AG04450 (cell line): ENCODE data around the gene LRP3. TPM values are rescaled to one million over a fixed set of nuclear protein-coding genes. Genes with fewer than 3 reads are reported as not detected.
"Not testable (repeated sequence)": the region's sequence is repeated elsewhere in the genome, so short reads cannot be mapped to it uniquely, and the experiment has no call there.

Experiments used
- CTCF ChIA-PET: fragments of 300-600, 350-600 bp; formaldehyde crosslinking; extraction: SDS; loops from one replicate; lab custom pipeline; 2022; ENCODE audit warnings: antibody characterized with exemption, inconsistent platforms; lab: Charles Lee
- POLR2A ChIA-PET: fragments of 350-600 bp; formaldehyde crosslinking; extraction: SDS; loops from one replicate; lab custom pipeline; 2021; ENCODE audit warnings: antibody characterized with exemption, inconsistent platforms; lab: Yijun Ruan, JAX
- DNase-seq: peaks from one replicate; pipeline ENCODE4 v3.0.0-alpha.2; 2011; ENCODE audit warnings: low read depth, low spot score
- H3K27ac ChIP-seq: one replicate; pipeline ENCODE4 v1.5.1; 2012; ENCODE audit warnings: low read depth, low read length, control low read depth
- H3K27me3 ChIP-seq: one replicate; pipeline ENCODE4 v1.6.0; 2012; ENCODE audit warnings: low read length; ENCODE audit not compliant: control insufficient read depth, insufficient read depth
- H3K4me3 ChIP-seq: 2 replicates; pipeline ENCODE4 v1.5.1; 2011; ENCODE audit warnings: mild to moderate bottlenecking, low read depth, low read length, control low read depth
- H3K9me3 ChIP-seq: 2 replicates; pipeline ENCODE4 v1.5.1; 2012; ENCODE audit warnings: low read length; ENCODE audit not compliant: control insufficient read depth, insufficient read depth
- CTCF ChIP-seq: IDR thresholded peaks from 2 replicates; pipeline ENCODE4 v1.5.1; 2011; ENCODE audit warnings: low read depth, low read length, control low read depth, inconsistent platforms
- polyA plus RNA-seq: library from polyadenylated mRNA; depleted of rRNA; stranded (reverse); fragments of >200 nt; gene quantifications from 2 replicates; pipeline ENCODE4 v1.2.3, GENCODE V29; 2011

LRP3 gene
- polyA plus RNA-seq, 1 experiment, result 9.5 TPM

GRCh38 chr19:33177417-33177979, 16.6 kb upstream of the LRP3 start:
- TF ChIP-seq CTCF, result peak; percentile 60
- POLR2A ChIA-PET, result interaction anchor here (0.6 to 1.5 kb wide), 5 partner anchors 25 to 1500 kb away, joined by 3 to 12 read pairs (median 5); partner anchors contain the start of genes KCTD15 and ZNF302
- no peak for DNase-seq

GRCh38 chr19:33186431-33187182, 7.5 kb upstream of the LRP3 start:
- ChIA-PET CTCF (interaction anchor here (0.7 to 5.0 kb wide), 2 partner anchors 42 to 61 kb away, joined by 9 to 74 read pairs; no protein-coding TSS in a partner anchor), POLR2A (no interaction called here)
- H3K4me3 ChIP-seq, result no peak overlapping the region
- no peak for DNase-seq
- H3K27me3 ChIP-seq, result peaks cover 12% of the 10 kb centered on the region
- H3K27ac ChIP-seq, result no peak overlapping the region
- no peak for TF ChIP-seq CTCF
- H3K9me3 ChIP-seq, result no peaks in the 10 kb centered on the region

More at GRCh38 chr19:33177417-33177979, 16.6 kb upstream of the LRP3 start:
- no peaks in the 10 kb centered on the region for H3K9me3 ChIP-seq
- H3K4me3 ChIP-seq, result peak overlapping the region; percentile 56
- H3K27ac ChIP-seq, result peak overlapping the region; percentile 57
- CTCF ChIA-PET, result interaction anchor here (0.6 to 4.3 kb wide), 9 partner anchors 25 to 594 kb away, joined by 3 to 29 read pairs (median 3); no protein-coding TSS in a partner anchor
- peaks cover 3% of the 10 kb centered on the region for H3K27me3 ChIP-seq

GRCh38 chr19:33187183-33187540, 7.0 kb upstream of the LRP3 start:
- no peak overlapping the region for H3K27ac ChIP-seq
- ChIA-PET POLR2A (no interaction called here), CTCF (interaction anchor here (0.6 to 5.0 kb wide), 2 partner anchors 42 to 243 kb away, joined by 4 to 74 read pairs; no protein-coding TSS in a partner anchor)
- DNase-seq, result no peak
- TF ChIP-seq CTCF, result no peak
- no peak overlapping the region for H3K4me3 ChIP-seq
- H3K27me3 ChIP-seq, result peaks cover 15% of the 10 kb centered on the region
- no peaks in the 10 kb centered on the region for H3K9me3 ChIP-seq

- no peak overlapping the region for H3K27ac ChIP-seq
- no peak for TF ChIP-seq CTCF
- H3K4me3 ChIP-seq, result no peak overlapping the region
- ChIA-PET POLR2A (interaction anchor here (1.4 kb wide), 1 partner anchor 13 kb away, joined by 3 read pairs; no protein-coding TSS in a partner anchor), CTCF (no interaction called here)
- H3K27me3 ChIP-seq, result peaks cover 15% of the 10 kb centered on the region
- no peaks in the 10 kb centered on the region for H3K9me3 ChIP-seq
- no peak for DNase-seq
Observed at GRCh38 chr19:33189453-33189852, 4.7 kb upstream of the LRP3 start.

GRCh38 chr19:33191092-33191491, 3.0 kb upstream of the LRP3 start:
- H3K9me3 ChIP-seq, CTCF ChIA-PET, H3K4me3 ChIP-seq, POLR2A ChIA-PET, H3K27ac ChIP-seq, DNase-seq: not testable (repeated sequence)
- H3K27me3 ChIP-seq, result peaks cover 13% of the 10 kb centered on the region
